GM23248 (cell line): ENCODE data around the gene SGTA. TPM values are rescaled to one million over a fixed set of nuclear protein-coding genes. Genes with fewer than 3 reads are reported as not detected.

Source experiments
- DNase-seq: peaks from one replicate; pipeline ENCODE4 v3.0.0-alpha.2; 2015
- H2AFZ ChIP-seq: fragments of 200-600 bp; sonication (generic); 2 replicates; pipeline ENCODE4 v1.6.1; 2016; ENCODE audit warnings: antibody characterized with exemption
- H3F3A ChIP-seq: fragments of 200-600 bp; sonication (generic); 2 replicates; pipeline ENCODE4 v1.6.1; 2016; ENCODE audit warnings: mild to moderate bottlenecking, antibody characterized with exemption, mixed run types; ENCODE audit not compliant: insufficient read depth
- H3K27ac ChIP-seq: fragments of 200-600 bp; sonication (generic); 2 replicates; pipeline ENCODE4 v1.5.1; 2016; ENCODE audit warnings: mild to moderate bottlenecking
- H3K27me3 ChIP-seq: fragments of 200-600 bp; sonication (generic); replicated peaks from 2 replicates; pipeline ENCODE4 v1.6.1; 2016; ENCODE audit warnings: mild to moderate bottlenecking; ENCODE audit not compliant: insufficient read depth
- H3K36me3 ChIP-seq: fragments of 200-600 bp; sonication (generic); 2 replicates; pipeline ENCODE4 v1.6.1; 2016; ENCODE audit warnings: low read depth, mild to moderate bottlenecking
- H3K4me1 ChIP-seq: fragments of 200-600 bp; sonication (generic); 2 replicates; pipeline ENCODE4 v1.6.1; 2016; ENCODE audit warnings: mild to moderate bottlenecking; ENCODE audit not compliant: insufficient read depth
- H3K4me2 ChIP-seq: fragments of 200-600 bp; sonication (generic); one replicate; pipeline ENCODE4 v1.6.1; 2016; ENCODE audit warnings: mild to moderate bottlenecking; ENCODE audit not compliant: unreplicated experiment
- H3K4me3 ChIP-seq: fragments of 200-600 bp; sonication (generic); 2 replicates; pipeline ENCODE4 v1.5.1; 2016; ENCODE audit warnings: mild to moderate bottlenecking
- H3K79me2 ChIP-seq: fragments of 200-600 bp; sonication (generic); 2 replicates; pipeline ENCODE4 v1.6.1; 2016; ENCODE audit warnings: mild to moderate bottlenecking; ENCODE audit not compliant: insufficient read depth
- H3K9ac ChIP-seq: fragments of 200-600 bp; sonication (generic); 2 replicates; pipeline ENCODE4 v1.6.1; 2016; ENCODE audit warnings: mild to moderate bottlenecking
- H3K9me2 ChIP-seq: fragments of 200-600 bp; sonication (generic); 2 replicates; pipeline ENCODE4 v1.6.1; 2016; ENCODE audit warnings: mixed run types, mild to moderate bottlenecking, moderate library complexity; ENCODE audit not compliant: insufficient read depth
- H3K9me3 ChIP-seq: fragments of 200-600 bp; sonication (generic); one replicate; pipeline ENCODE4 v1.6.1; 2017; ENCODE audit warnings: low read depth
- H4K20me1 ChIP-seq: fragments of 200-600 bp; sonication (generic); 2 replicates; pipeline ENCODE4 v1.6.0; 2016; ENCODE audit not compliant: insufficient read depth
- EZH2 ChIP-seq: fragments of 200-600 bp; sonication (generic); IDR thresholded peaks from 2 replicates; pipeline ENCODE4 v1.6.1; 2018; ENCODE audit warnings: antibody characterized with exemption, mild to moderate bottlenecking; ENCODE audit not compliant: insufficient read depth, poor library complexity, severe bottlenecking
- EZH2phosphoT487 ChIP-seq: fragments of 200-600 bp; sonication (generic); IDR thresholded peaks from 2 replicates; pipeline ENCODE4 v1.6.1; 2018; ENCODE audit warnings: antibody characterized with exemption, moderate library complexity, mild to moderate bottlenecking, low read depth; ENCODE audit not compliant: insufficient read depth
- WGBS, 2 experiments: methylation state at CpG; one replicate each; pipeline ENCODE4 v1.1.6; 2015 to 2017; ENCODE audit warnings: low lambda C conversion rate in 2 of 2, low coverage in 1 of 2; ENCODE audit errors: missing lambda C conversion rate in 2 of 2; 5-methylcytosine and 5-hydroxymethylcytosine counted together
- in situ Hi-C: fragments of 300-500 bp; cut with MboI; formaldehyde crosslinking; loops from 2 replicates; pipeline ENCODE4 v1.15.0; 2020
- polyA plus RNA-seq: library from polyadenylated mRNA; unstranded; fragments of >200 nt; fragmentation: Nextera tagmentation; extraction: Ambion mirVana; gene quantifications from 2 replicates; pipeline ENCODE4 v1.2.1, GENCODE V29; 2016
- total RNA-seq: library from RNA; depleted of rRNA; stranded (reverse); fragments of >200 nt; shearing (Covaris generic); gene quantifications from 2 replicates; pipeline ENCODE4 v1.2.3, GENCODE V29; 2014

The SGTA gene
- total and polyA plus RNA-seq, 2 experiments from 2014 or later: 57.5 to 66.2 TPM

- H3K27me3 ChIP-seq: no peaks in the 10 kb centered on the region
- no peak overlapping the region for H3K27ac ChIP-seq
- no peak for DNase-seq
- H3K4me3 ChIP-seq: no peak overlapping the region
- H3K9me2 ChIP-seq: no peaks in the 10 kb centered on the region
- 45 to 47% methylated on average over 13 of the region's 13 CpGs for WGBS, 2 experiments
- TF ChIP-seq EZH2phosphoT487 (no peak), EZH2 (no peak)
- H2AFZ ChIP-seq: no peak overlapping the region
- H3K4me1 ChIP-seq: no peaks in the 10 kb centered on the region
- in situ Hi-C loops: no loop called here
- no peaks in the 10 kb centered on the region for H3K9me3 ChIP-seq
- H3K4me2 ChIP-seq: no peak overlapping the region
- H3K79me2 ChIP-seq: peaks cover 15% of the 10 kb centered on the region
- H3K36me3 ChIP-seq: no peaks in the 10 kb centered on the region; the same call in 1 of the 2 replicates
- no peak overlapping the region for H3K9ac ChIP-seq
- no peaks in the 10 kb centered on the region for H4K20me1 ChIP-seq
- no peaks in the 10 kb centered on the region for H3F3A ChIP-seq
Measured at GRCh38 chr19:2740314-2740656, 42.8 kb downstream of the SGTA start.

- H3F3A ChIP-seq: no peaks in the 10 kb centered on the region
- WGBS, 2 experiments: 1 to 3% methylated on average over 40 to 62 of the region's 64 CpGs
- peak within 1 kb of the TSS; percentile 94 for H3K4me2 ChIP-seq
- no peaks in the 10 kb centered on the region for H3K4me1 ChIP-seq
- no peaks in the 10 kb centered on the region for H4K20me1 ChIP-seq
- peak within 1 kb of the TSS; percentile 82 for H3K9ac ChIP-seq
- no peak within 1 kb of the TSS; the same call in 1 of the 2 replicates for H3K27ac ChIP-seq
- peak within 1 kb of the TSS; percentile 93 for H3K4me3 ChIP-seq
- no peaks in the 10 kb centered on the region for H3K9me2 ChIP-seq
- in situ Hi-C loops: no loop called here
- no peaks in the 10 kb centered on the region for H3K27me3 ChIP-seq
- peak; percentile 96 for DNase-seq
- TF ChIP-seq EZH2 (no peak), EZH2phosphoT487 (no peak)
- no peaks in the 10 kb centered on the region for H3K9me3 ChIP-seq
- H3K36me3 ChIP-seq: no peaks in the 10 kb centered on the region; the same call in 1 of the 2 replicates
- peak within 1 kb of the TSS; percentile 89 for H2AFZ ChIP-seq
- H3K79me2 ChIP-seq: peaks cover 15% of the 10 kb centered on the region
Measured at GRCh38 chr19:2739602-2740313, 43.3 kb downstream of the SGTA start, which contains the start of gene SLC39A3. SLC39A3 (minus strand) TSS chr19:2740017; CDS start chr19:2737257, 2,760 bp downstream.

GRCh38 chr19:2736550-2737190 is 46.4 kb downstream of the SGTA start:
- H3K27me3 ChIP-seq: no peaks in the 10 kb centered on the region
- H3K9me2 ChIP-seq: no peaks in the 10 kb centered on the region
- no peak overlapping the region for H3K27ac ChIP-seq
- H3K4me3 ChIP-seq: no peak overlapping the region
- no peaks in the 10 kb centered on the region; the same call in 1 of the 2 replicates for H3K36me3 ChIP-seq
- WGBS, 2 experiments: 95 to 98% methylated on average over 15 of the region's 15 CpGs
- no peaks in the 10 kb centered on the region for H3F3A ChIP-seq
- H3K9me3 ChIP-seq: no peaks in the 10 kb centered on the region
- no peak overlapping the region for H3K4me2 ChIP-seq
- DNase-seq: no peak
- H3K4me1 ChIP-seq: no peaks in the 10 kb centered on the region
- H3K79me2 ChIP-seq: peaks cover 15% of the 10 kb centered on the region
- TF ChIP-seq EZH2: no peak
- no peak for TF ChIP-seq EZH2phosphoT487
- in situ Hi-C loops: no loop called here
- H4K20me1 ChIP-seq: no peaks in the 10 kb centered on the region
- H2AFZ ChIP-seq: no peak overlapping the region
- H3K9ac ChIP-seq: no peak overlapping the region

GRCh38 chr19:2735374-2735773 is 47.7 kb downstream of the SGTA start:
- TF ChIP-seq EZH2 (no peak), EZH2phosphoT487 (no peak)
- Histone ChIP-seq H3K27me3 (no peaks in the 10 kb centered on the region), H3K9me3 (no peaks in the 10 kb centered on the region), H3K9me2 (no peaks in the 10 kb centered on the region), H4K20me1 (no peaks in the 10 kb centered on the region), H3K4me3 (no peak overlapping the region), H2AFZ (no peak overlapping the region), H3F3A (no peaks in the 10 kb centered on the region), H3K79me2 (peaks cover 15% of the 10 kb centered on the region), H3K4me2 (no peak overlapping the region), H3K9ac (no peak overlapping the region), H3K4me1 (no peaks in the 10 kb centered on the region), H3K36me3 (no peaks in the 10 kb centered on the region; the same call in 1 of the 2 replicates), H3K27ac (no peak overlapping the region)
- in situ Hi-C loops: no loop called here
- no peak for DNase-seq
- WGBS, 2 experiments: 96% methylated on average over 12 of the region's 12 CpGs
